Upper lobe of left lung (tissue), 4 donors: ENCODE data around the gene USP2.

Experiments
- CTCF ChIP-seq, 6 experiments: fragments of 450-650 bp in 4 of 6; fragments of 200-600 bp in 2 of 6; sonication (generic) in 2 of 6; IDR thresholded peaks; one replicate each; pipeline ENCODE4 v1.5.1; 2016 to 2019; ENCODE audit warnings: antibody characterized with exemption in 6 of 6
- EP300 ChIP-seq, 4 donors: sonication (generic); formaldehyde crosslinking; IDR thresholded peaks; one replicate each; pipeline ENCODE4 v1.5.1; 2017; ENCODE audit warnings: antibody characterized with exemption in 4 of 4, control low read depth in 2 of 4
- POLR2A ChIP-seq, 4 donors: fragments of 450-650 bp; IDR thresholded peaks; one replicate each; pipeline ENCODE4 v1.5.1; 2016 to 2017; ENCODE audit warnings: antibody characterized with exemption in 4 of 4, mild to moderate bottlenecking in 2 of 4
- POLR2AphosphoS5 ChIP-seq, 2 donors: sonication (generic); formaldehyde crosslinking; IDR thresholded peaks; one replicate each; pipeline ENCODE4 v1.5.1; 2017; ENCODE audit warnings: antibody characterized with exemption in 2 of 2

DNA sequence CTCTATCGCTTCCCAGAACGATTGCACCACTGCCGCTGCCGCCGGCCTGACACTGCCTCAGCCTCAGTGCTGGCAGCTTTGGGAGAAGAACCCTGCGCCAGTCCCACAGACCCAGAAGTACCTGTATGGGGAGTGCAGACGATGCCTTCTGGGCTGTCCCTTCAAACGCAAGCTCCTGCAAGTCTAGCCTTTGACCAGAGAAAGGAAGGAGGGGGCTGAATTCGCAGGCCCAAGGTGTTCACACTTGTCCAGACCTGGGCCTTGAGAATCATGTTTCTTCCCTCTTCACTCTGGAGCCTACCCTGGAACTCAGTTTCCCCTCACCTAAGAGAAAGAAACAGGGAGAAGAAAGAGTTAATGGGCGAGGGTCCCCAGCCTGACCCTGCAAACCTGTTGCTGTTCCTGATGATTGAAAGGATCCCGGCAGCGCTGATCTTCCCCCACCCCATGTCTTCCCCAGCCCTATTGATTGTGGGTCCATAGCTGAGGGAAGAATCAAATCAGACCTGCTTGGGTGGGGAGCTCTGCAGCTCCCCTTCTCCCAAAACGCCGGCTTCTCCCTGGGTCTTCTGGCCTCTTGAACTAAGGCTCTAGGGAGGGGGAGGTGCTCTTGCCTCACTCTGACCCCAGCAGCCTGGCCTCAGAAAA is 63.8 kb downstream of the USP2 start:
- TF ChIP-seq POLR2A (IDR thresholded peaks at IDR 0.05) (no peak), CTCF (IDR thresholded peaks at IDR 0.05) (no peak), POLR2AphosphoS5 (IDR thresholded peaks at IDR 0.05) (no peak), EP300 (IDR thresholded peaks at IDR 0.05) (no peak)
